HG02763 (cell line): Measurements from ENCODE around the gene MFAP3L.
A peak's percentile ranks its signal among the peaks of the same experiment; 100 is the strongest.
"Not testable (repeated sequence)": the region's sequence is repeated elsewhere in the genome, so short reads cannot be mapped to it uniquely, and the experiment has no call there.

Source experiments
- ATAC-seq: cut with Tn5 transposase; IDR thresholded peaks from one replicate; pipeline ENCODE4 v1.9.1; 2021; ENCODE audit warnings: mild to moderate bottlenecking, moderate library complexity; ENCODE audit not compliant: unreplicated experiment

MFAP3L gene

GRCh38 chr4:170026253-170027021, at the start of gene MFAP3L:
Gene MFAP3L, minus strand, starts transcription at chr4:170026395. Its CDS starts 20,518 bp downstream, at chr4:170005877.
- peak; percentile 86 for ATAC-seq

GRCh38 chr4:170071196-170071595, 45.0 kb upstream of the MFAP3L start:
- no peak for ATAC-seq

GRCh38 chr4:170068438-170069128, 42.4 kb upstream of the MFAP3L start:
- no peak for ATAC-seq

GRCh38 chr4:170059421-170059820, 33.2 kb upstream of the MFAP3L start:
- ATAC-seq: no peak

GRCh38 chr4:170058826-170059225, 32.6 kb upstream of the MFAP3L start:
- ATAC-seq: no peak

- no peak for ATAC-seq
These were observed 31.7 kb upstream of the MFAP3L start for GRCh38 chr4:170057866-170058265.

GRCh38 chr4:170052919-170053318, 26.7 kb upstream of the MFAP3L start:
- no peak for ATAC-seq

- ATAC-seq: no peak
These were observed 25.2 kb upstream of the MFAP3L start for GRCh38 chr4:170051402-170051801.

GRCh38 chr4:170049766-170050165, 23.6 kb upstream of the MFAP3L start:
- no peak for ATAC-seq

- no peak for ATAC-seq
These were observed 21.7 kb upstream of the MFAP3L start for GRCh38 chr4:170047771-170048354.

- ATAC-seq: not testable (repeated sequence)
These were observed 20.0 kb upstream of the MFAP3L start for GRCh38 chr4:170046156-170046555.

- no peak for ATAC-seq
These were observed 14.0 kb upstream of the MFAP3L start for GRCh38 chr4:170040031-170040680.

GRCh38 chr4:170038769-170039168, 12.6 kb upstream of the MFAP3L start:
- ATAC-seq: no peak

- no peak for ATAC-seq
These were observed 12.0 kb upstream of the MFAP3L start for GRCh38 chr4:170038232-170038631.

- ATAC-seq: no peak
These were observed 11.3 kb upstream of the MFAP3L start for GRCh38 chr4:170037481-170037880.

- ATAC-seq: no peak
These were observed 9.7 kb upstream of the MFAP3L start for GRCh38 chr4:170035845-170036244.

- no peak for ATAC-seq
These were observed 9.0 kb upstream of the MFAP3L start for GRCh38 chr4:170035231-170035630.

GRCh38 chr4:170033999-170034398, 7.8 kb upstream of the MFAP3L start:
- no peak for ATAC-seq

GRCh38 chr4:170030121-170030520, 3.9 kb upstream of the MFAP3L start:
- no peak for ATAC-seq

- peak; percentile 62 for ATAC-seq
These were observed 1.1 kb upstream of the MFAP3L start for GRCh38 chr4:170027181-170027829.
